HepG2 (cell line): Measurements from ENCODE around the gene SETD2. TPM values are rescaled to one million over a fixed set of nuclear protein-coding genes. Genes with fewer than 3 reads are reported as not detected.

Experiments
- CCDC6 ChIP-seq: sonication (generic); formaldehyde crosslinking; IDR thresholded peaks from 2 replicates; pipeline ENCODE4 v1.8.1; 2022; ENCODE audit warnings: mild to moderate bottlenecking, missing genetic modification reagents, moderate library complexity
- HMG20B ChIP-seq: conservative IDR thresholded peaks from 2 replicates; pipeline ENCODE4 v1.6.1; 2016; ENCODE audit warnings: missing genetic modification reagents, missing compliant biosample characterization
- KLF16 ChIP-seq, 2 experiments: sonication (generic) in 1 of 2; formaldehyde crosslinking in 1 of 2; IDR thresholded peaks; 2 replicates each; pipeline versions ENCODE4 v1.6.1 to v1.8.0; 2016 to 2023; ENCODE audit warnings: missing genetic modification reagents in 2 of 2, missing compliant biosample characterization in 1 of 2
- MBD4 ChIP-seq: IDR thresholded peaks from 2 replicates; pipeline ENCODE4 v1.6.1; 2012; ENCODE audit warnings: low read length, inconsistent platforms, borderline replicate concordance
- MED1 ChIP-seq: sonication (generic); formaldehyde crosslinking; IDR thresholded peaks from 2 replicates; pipeline ENCODE4 v1.4.0; 2020; ENCODE audit warnings: missing genetic modification reagents
- NCOA1 ChIP-seq: sonication (generic); formaldehyde crosslinking; IDR thresholded peaks from 2 replicates; pipeline ENCODE4 v1.9.0; 2021; ENCODE audit warnings: missing genetic modification reagents
- PHF5A ChIP-seq: IDR thresholded peaks from one replicate; pipeline ENCODE4 v1.6.1; 2018; ENCODE audit warnings: low read depth, missing genetic modification reagents; ENCODE audit not compliant: unreplicated experiment
- SOX13 ChIP-seq, 3 experiments: fragments of 450-650 bp in 1 of 3; sonication (generic) in 1 of 3; formaldehyde crosslinking in 1 of 3; IDR thresholded peaks in 2 of 3; conservative IDR thresholded peaks in 1 of 3; 2 replicates each; pipeline versions ENCODE4 v1.5.0 to v1.6.1; 2016 to 2020; ENCODE audit warnings: antibody characterized with exemption in 1 of 3, mild to moderate bottlenecking in 1 of 3, missing compliant biosample characterization in 1 of 3, missing genetic modification reagents in 1 of 3, moderate library complexity in 1 of 3
- TP53 ChIP-seq: sonication (generic); formaldehyde crosslinking; conservative IDR thresholded peaks from 2 replicates; pipeline ENCODE4 v1.4.0; 2020; ENCODE audit warnings: missing genetic modification reagents
- ZMYM4 ChIP-seq: sonication (generic); formaldehyde crosslinking; IDR thresholded peaks from 2 replicates; pipeline ENCODE4 v1.8.1; 2023; ENCODE audit warnings: mild to moderate bottlenecking, missing genetic modification reagents
- ZNF10 ChIP-seq: sonication (generic); formaldehyde crosslinking; IDR thresholded peaks from 2 replicates; pipeline ENCODE4 v1.4.0; 2020; ENCODE audit warnings: mild to moderate bottlenecking, low read depth, missing genetic modification reagents, borderline replicate concordance
- ZNF205 ChIP-seq: IDR thresholded peaks from 2 replicates; pipeline ENCODE4 v1.6.1; 2018; ENCODE audit warnings: missing biosample characterization, missing genetic modification reagents
- ZNF607 ChIP-seq: sonication (generic); formaldehyde crosslinking; IDR thresholded peaks from 2 replicates; pipeline ENCODE4 v1.5.1; 2020; ENCODE audit warnings: missing genetic modification reagents, mild to moderate bottlenecking, borderline replicate concordance
- ZNF781 ChIP-seq: sonication (generic); formaldehyde crosslinking; IDR thresholded peaks from 2 replicates; pipeline ENCODE4 v1.5.1; 2020; ENCODE audit warnings: borderline replicate concordance, mild to moderate bottlenecking, missing genetic modification reagents; ENCODE audit errors: not compliant biosample characterization
- polyA plus RNA-seq, 8 experiments: library from polyadenylated mRNA; depleted of rRNA in 3 of 8; stranded (reverse) in 7 of 8; unstranded in 1 of 8; fragments of >200 nt; fragmentation: Illumina TruSeq in 4 of 8; extraction: Trizol in 4 of 8; gene quantifications; 2 replicates each; pipeline versions ENCODE4 v1.2.1 to v1.2.3, GENCODE V29; 2011 to 2016; ENCODE audit warnings: low read depth in 4 of 8, missing spikeins in 1 of 8, mixed read lengths in 1 of 8; ENCODE audit not compliant: insufficient read depth in 1 of 8
- total RNA-seq, 5 experiments: library from RNA; depleted of rRNA; stranded (reverse); fragments of >200 nt; fragmentation: Illumina TruSeq; extraction: Trizol; gene quantifications; 2 replicates each; pipeline ENCODE4 v1.2.3, GENCODE V29; 2016; ENCODE audit warnings: low read depth in 1 of 5
- TF ChIP-seq, protein P1 (sequence below): sonication (generic); formaldehyde crosslinking; IDR thresholded peaks from 2 replicates; pipeline ENCODE4 v1.5.0; 2020; ENCODE audit warnings: missing genetic modification reagents
- TF ChIP-seq, protein P2 (sequence below): sonication (generic); formaldehyde crosslinking; IDR thresholded peaks from 2 replicates; pipeline ENCODE4 v1.5.1; 2020; ENCODE audit warnings: mild to moderate bottlenecking, missing genetic modification reagents, borderline replicate concordance
- TF ChIP-seq, protein P3 (sequence below): sonication (generic); formaldehyde crosslinking; IDR thresholded peaks from 2 replicates; pipeline ENCODE4 v1.4.0; 2020; ENCODE audit warnings: missing genetic modification reagents, mild to moderate bottlenecking, borderline replicate concordance

Gene SETD2
- total and polyA plus RNA-seq, 2 of the 13 experiments (the other 11 are each of a cell fraction or from before 2014, with no cell fraction given), result 14.2 to 24.2 TPM

DNA sequence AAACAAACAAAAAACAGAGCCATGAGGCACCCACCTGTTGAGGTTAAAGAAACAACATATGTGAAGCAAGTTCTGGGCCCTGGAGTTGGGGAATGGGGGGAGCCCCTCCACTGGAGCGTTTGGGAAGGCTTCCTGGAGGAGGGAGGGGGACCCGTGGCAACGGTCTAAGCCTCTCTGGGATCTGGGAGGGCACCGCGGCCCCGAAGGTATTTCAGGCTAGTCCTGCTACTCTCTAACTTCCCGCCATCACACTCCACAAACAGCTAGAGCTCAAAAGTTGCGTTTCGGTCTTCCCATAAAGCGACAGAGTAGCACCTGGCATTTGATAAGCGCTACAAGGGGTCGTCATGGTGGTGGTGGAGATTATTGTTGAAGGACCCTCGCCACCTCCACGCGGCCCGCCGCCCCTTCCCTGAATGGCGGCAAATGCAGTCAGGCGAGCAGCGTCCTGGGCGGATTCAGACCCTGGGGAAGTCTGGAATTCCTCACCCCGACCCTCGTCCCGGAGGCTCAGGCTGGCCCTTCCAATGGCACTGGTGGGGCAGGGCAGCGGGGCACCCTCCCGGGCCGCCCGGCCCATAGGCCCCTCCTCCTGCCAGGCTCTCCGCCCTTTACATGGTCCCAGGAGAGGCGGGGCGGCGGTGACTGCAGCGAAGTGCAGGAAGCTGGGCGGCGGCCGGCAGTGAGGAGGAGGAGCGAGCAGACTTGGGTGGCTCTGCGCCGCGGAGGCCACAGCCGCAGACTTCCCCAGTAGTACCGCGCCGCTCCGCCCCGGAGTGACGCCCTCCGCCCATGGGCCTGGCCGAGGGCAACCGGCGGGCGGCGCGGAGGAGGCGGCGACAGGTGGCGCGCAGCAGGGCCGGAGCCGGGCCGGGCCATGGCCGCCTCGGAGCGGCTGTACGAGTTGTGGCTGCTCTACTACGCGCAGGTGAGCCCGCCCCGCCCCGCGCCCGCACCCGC lies 184.6 kb downstream of the SETD2 start, which contains the start of gene NBEAL2 (continued):
- TF ChIP-seq KLF16 (CRISPR knock-in tag; IDR thresholded peaks at IDR 0.05), result peak in 1 of 2 experiments; percentile 64; a peak in 2 of 4 replicates
- 0 out of 2 replicates have a peak, but pooled peaks have one; percentile 21 for TF ChIP-seq HMG20B (CRISPR knock-in tag)
- TF ChIP-seq ZNF781 (CRISPR knock-in tag), result peak; percentile 82
- TF ChIP-seq ZNF205 (CRISPR knock-in tag), result no peak
- TF ChIP-seq TP53 (CRISPR knock-in tag), result 0 out of 2 replicates have a peak, but pooled peaks have one; percentile 31
- TF ChIP-seq CCDC6, result peak; percentile 76; the same call in 1 of the 2 replicates
- TF ChIP-seq, protein P1, sequence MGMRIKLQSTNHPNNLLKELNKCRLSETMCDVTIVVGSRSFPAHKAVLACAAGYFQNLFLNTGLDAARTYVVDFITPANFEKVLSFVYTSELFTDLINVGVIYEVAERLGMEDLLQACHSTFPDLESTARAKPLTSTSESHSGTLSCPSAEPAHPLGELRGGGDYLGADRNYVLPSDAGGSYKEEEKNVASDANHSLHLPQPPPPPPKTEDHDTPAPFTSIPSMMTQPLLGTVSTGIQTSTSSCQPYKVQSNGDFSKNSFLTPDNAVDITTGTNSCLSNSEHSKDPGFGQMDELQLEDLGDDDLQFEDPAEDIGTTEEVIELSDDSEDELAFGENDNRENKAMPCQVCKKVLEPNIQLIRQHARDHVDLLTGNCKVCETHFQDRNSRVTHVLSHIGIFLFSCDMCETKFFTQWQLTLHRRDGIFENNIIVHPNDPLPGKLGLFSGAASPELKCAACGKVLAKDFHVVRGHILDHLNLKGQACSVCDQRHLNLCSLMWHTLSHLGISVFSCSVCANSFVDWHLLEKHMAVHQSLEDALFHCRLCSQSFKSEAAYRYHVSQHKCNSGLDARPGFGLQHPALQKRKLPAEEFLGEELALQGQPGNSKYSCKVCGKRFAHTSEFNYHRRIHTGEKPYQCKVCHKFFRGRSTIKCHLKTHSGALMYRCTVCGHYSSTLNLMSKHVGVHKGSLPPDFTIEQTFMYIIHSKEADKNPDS (CRISPR knock-in tag), result peak; percentile 57; the same call in 1 of the 2 replicates
- TF ChIP-seq, protein P2, sequence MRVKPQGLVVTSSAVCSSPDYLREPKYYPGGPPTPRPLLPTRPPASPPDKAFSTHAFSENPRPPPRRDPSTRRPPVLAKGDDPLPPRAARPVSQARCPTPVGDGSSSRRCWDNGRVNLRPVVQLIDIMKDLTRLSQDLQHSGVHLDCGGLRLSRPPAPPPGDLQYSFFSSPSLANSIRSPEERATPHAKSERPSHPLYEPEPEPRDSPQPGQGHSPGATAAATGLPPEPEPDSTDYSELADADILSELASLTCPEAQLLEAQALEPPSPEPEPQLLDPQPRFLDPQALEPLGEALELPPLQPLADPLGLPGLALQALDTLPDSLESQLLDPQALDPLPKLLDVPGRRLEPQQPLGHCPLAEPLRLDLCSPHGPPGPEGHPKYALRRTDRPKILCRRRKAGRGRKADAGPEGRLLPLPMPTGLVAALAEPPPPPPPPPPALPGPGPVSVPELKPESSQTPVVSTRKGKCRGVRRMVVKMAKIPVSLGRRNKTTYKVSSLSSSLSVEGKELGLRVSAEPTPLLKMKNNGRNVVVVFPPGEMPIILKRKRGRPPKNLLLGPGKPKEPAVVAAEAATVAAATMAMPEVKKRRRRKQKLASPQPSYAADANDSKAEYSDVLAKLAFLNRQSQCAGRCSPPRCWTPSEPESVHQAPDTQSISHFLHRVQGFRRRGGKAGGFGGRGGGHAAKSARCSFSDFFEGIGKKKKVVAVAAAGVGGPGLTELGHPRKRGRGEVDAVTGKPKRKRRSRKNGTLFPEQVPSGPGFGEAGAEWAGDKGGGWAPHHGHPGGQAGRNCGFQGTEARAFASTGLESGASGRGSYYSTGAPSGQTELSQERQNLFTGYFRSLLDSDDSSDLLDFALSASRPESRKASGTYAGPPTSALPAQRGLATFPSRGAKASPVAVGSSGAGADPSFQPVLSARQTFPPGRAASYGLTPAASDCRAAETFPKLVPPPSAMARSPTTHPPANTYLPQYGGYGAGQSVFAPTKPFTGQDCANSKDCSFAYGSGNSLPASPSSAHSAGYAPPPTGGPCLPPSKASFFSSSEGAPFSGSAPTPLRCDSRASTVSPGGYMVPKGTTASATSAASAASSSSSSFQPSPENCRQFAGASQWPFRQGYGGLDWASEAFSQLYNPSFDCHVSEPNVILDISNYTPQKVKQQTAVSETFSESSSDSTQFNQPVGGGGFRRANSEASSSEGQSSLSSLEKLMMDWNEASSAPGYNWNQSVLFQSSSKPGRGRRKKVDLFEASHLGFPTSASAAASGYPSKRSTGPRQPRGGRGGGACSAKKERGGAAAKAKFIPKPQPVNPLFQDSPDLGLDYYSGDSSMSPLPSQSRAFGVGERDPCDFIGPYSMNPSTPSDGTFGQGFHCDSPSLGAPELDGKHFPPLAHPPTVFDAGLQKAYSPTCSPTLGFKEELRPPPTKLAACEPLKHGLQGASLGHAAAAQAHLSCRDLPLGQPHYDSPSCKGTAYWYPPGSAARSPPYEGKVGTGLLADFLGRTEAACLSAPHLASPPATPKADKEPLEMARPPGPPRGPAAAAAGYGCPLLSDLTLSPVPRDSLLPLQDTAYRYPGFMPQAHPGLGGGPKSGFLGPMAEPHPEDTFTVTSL (CRISPR knock-in tag), result no peak
- peak; percentile 35; the same call in 1 of the 2 replicates for TF ChIP-seq ZNF607 (CRISPR knock-in tag)
- no peak for TF ChIP-seq NCOA1 (CRISPR knock-in tag)
- no peak for TF ChIP-seq ZNF10 (CRISPR knock-in tag)
- no peak for TF ChIP-seq PHF5A
- TF ChIP-seq SOX13 (IDR thresholded peaks at IDR 0.05), result no peak
- TF ChIP-seq SOX13 (CRISPR knock-in tag; conservative IDR thresholded peaks at IDR 0.05 in 1 of 2, IDR thresholded peaks at IDR 0.05 in 1 of 2), result no peak; a peak in 2 of 4 replicates
- peak; percentile 75; the same call in 1 of the 2 replicates for TF ChIP-seq ZMYM4 (CRISPR knock-in tag)
- TF ChIP-seq, protein P3, sequence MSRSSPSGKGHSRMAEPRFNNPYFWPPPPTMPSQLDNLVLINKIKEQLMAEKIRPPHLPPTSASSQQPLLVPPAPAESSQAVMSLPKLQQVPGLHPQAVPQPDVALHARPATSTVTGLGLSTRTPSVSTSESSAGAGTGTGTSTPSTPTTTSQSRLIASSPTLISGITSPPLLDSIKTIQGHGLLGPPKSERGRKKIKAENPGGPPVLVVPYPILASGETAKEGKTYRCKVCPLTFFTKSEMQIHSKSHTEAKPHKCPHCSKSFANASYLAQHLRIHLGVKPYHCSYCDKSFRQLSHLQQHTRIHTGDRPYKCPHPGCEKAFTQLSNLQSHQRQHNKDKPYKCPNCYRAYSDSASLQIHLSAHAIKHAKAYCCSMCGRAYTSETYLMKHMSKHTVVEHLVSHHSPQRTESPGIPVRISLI, result peak; percentile 33; the same call in 1 of the 2 replicates
- TF ChIP-seq MBD4, result no peak
- TF ChIP-seq MED1 (CRISPR knock-in tag), result peak; percentile 55; the same call in 1 of the 2 replicates
